Measurements from ENCODE around the gene MPHOSPH6. TPM values are rescaled to one million over a fixed set of nuclear protein-coding genes. Genes with fewer than 3 reads are reported as not detected.
"Not testable (repeated sequence)": the region's sequence is repeated elsewhere in the genome, so short reads cannot be mapped to it uniquely, and the experiment has no call there.

The MPHOSPH6 gene
- total and polyA plus RNA-seq, 4 donors: 27.5 to 61.7 (median 48.5) TPM

DNA sequence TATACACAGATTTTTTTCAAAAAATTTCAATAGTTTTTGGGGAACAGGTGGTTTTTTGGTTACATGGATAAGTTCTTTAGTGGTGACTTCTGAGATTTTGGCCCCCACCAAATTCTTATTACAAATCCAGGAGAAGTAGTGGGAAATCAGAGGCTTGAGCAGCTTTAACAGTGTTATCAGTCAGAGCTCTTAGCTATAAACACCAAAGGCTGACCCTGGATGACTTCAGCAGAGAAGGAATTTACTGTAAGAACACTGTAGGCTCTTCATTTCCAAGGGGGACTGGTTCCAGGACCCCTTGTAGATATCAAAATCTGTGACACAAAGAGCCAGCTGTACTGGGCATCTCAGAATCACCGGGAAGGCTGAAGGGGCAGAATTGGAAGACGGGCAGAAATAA is 17.8 kb downstream of the MPHOSPH6 start:
- Histone ChIP-seq H3K27me3 (ENCODE audit: control insufficient read depth, insufficient read depth, low read length) (no peaks in the 10 kb centered on the region), H3K27ac (ENCODE audit: low read depth, low read length) (no peak overlapping the region), H3K9me3 (ENCODE audit: control insufficient read depth, insufficient read depth, low read length) (no peaks in the 10 kb centered on the region), H3K36me3 (ENCODE audit: control insufficient read depth, insufficient read depth, low read length) (peaks cover 5% of the 10 kb centered on the region), H3K4me3 (ENCODE audit: low read depth, low read length) (no peak overlapping the region), H3K4me1 (ENCODE audit: control insufficient read depth, insufficient read depth, low read length) (no peaks in the 10 kb centered on the region)
- DNase-seq (ENCODE audit: low read depth in 4 of 6, low spot score in 6 of 6): no peak
- WGBS (ENCODE audit: insufficient coverage): 59% methylated on average over 2 of the region's 2 CpGs

DNA sequence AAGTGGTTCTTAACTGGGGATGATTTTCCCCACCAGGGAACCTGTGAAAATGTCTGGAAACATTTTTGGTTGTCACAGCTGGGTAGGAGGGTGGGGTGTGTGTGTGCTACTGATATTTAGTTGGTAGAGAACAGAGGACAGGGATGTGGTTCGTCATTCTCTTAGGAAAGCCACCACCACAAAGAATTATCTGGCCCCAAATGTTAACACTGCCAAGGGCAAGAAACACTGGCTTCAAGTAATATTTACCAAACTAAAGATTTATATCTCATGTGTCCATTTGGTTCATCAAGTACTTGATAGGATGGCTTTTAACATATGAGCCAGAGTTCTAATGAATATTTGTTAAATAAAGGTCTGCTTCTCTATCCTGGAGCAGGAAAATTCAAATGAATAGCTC is 19.5 kb downstream of the MPHOSPH6 start:
- H3K9me3 ChIP-seq (ENCODE audit: control insufficient read depth, insufficient read depth, low read length): no peaks in the 10 kb centered on the region
- DNase-seq (ENCODE audit: low read depth in 4 of 6, low spot score in 6 of 6): no peak
- H3K27me3 ChIP-seq (ENCODE audit: control insufficient read depth, insufficient read depth, low read length): no peaks in the 10 kb centered on the region
- WGBS (ENCODE audit: insufficient coverage): no CpG with 5 or more reads among the region's 1 CpG
- no peak overlapping the region for H3K4me3 ChIP-seq (ENCODE audit: low read depth, low read length)
- H3K36me3 ChIP-seq (ENCODE audit: control insufficient read depth, insufficient read depth, low read length): peaks cover 2% of the 10 kb centered on the region
- no peak overlapping the region for H3K27ac ChIP-seq (ENCODE audit: low read depth, low read length)
- H3K4me1 ChIP-seq (ENCODE audit: control insufficient read depth, insufficient read depth, low read length): no peaks in the 10 kb centered on the region

GRCh38 chr16:82149536-82149935 is 20.5 kb downstream of the MPHOSPH6 start:
- WGBS (ENCODE audit: insufficient coverage): no CpG with 5 or more reads among the region's 2 CpGs
- Histone ChIP-seq H3K9me3 (ENCODE audit: control insufficient read depth, insufficient read depth, low read length) (no peaks in the 10 kb centered on the region), H3K27me3 (ENCODE audit: control insufficient read depth, insufficient read depth, low read length) (no peaks in the 10 kb centered on the region), H3K27ac (ENCODE audit: low read depth, low read length) (no peak overlapping the region), H3K36me3 (ENCODE audit: control insufficient read depth, insufficient read depth, low read length) (peaks cover 2% of the 10 kb centered on the region), H3K4me1 (ENCODE audit: control insufficient read depth, insufficient read depth, low read length) (no peaks in the 10 kb centered on the region), H3K4me3 (ENCODE audit: low read depth, low read length) (no peak overlapping the region)
- DNase-seq (ENCODE audit: low read depth in 4 of 6, low spot score in 6 of 6): no peak

DNA sequence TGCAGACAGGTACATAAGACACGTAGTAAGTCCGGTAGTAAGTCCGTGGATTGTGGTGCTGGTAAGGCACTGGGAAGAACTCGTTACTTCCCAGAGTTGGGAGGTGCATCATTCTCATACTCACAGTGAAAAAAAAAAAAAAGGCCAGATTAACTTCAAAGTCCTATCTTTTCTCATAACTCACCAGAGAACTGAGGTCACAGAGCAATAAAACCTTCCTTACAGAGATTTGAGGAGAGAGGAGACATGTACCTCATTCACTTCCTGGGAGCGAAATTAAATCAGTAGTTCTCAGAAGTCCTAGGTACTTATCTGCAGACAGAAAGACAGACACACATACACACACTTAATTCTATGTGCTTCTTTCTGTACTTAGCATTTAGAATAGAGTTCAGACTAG is 22.5 kb downstream of the MPHOSPH6 start:
- Histone ChIP-seq H3K9me3 (ENCODE audit: control insufficient read depth, insufficient read depth, low read length) (no peaks in the 10 kb centered on the region), H3K27me3 (ENCODE audit: control insufficient read depth, insufficient read depth, low read length) (no peaks in the 10 kb centered on the region), H3K27ac (ENCODE audit: low read depth, low read length) (no peak overlapping the region), H3K4me3 (ENCODE audit: low read depth, low read length) (no peak overlapping the region), H3K4me1 (ENCODE audit: control insufficient read depth, insufficient read depth, low read length) (no peaks in the 10 kb centered on the region), H3K36me3 (ENCODE audit: control insufficient read depth, insufficient read depth, low read length) (peaks cover 2% of the 10 kb centered on the region)
- 100% methylated on average over 3 of the region's 5 CpGs for WGBS (ENCODE audit: insufficient coverage)
- no peak for DNase-seq (ENCODE audit: low read depth in 4 of 6, low spot score in 6 of 6)

DNA sequence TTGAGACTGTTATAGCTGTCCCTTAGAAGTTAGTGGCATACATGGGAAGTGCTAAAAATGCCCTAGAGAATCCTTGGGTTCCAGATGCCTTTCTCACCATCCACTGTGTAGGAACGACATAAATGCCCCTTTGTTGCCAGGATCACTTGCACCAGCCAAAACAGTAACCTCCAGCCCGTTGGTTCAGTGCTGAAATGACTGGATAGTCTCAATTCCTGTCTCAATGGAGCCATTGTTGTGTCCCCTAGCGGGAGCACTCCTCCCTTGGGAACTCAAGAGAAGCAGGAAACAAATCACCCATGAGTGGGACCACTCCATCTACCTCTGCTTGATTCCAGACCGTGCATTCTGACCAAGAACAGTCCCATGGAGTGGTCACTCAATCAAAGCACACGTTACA is 23.1 kb downstream of the MPHOSPH6 start:
- H3K27ac ChIP-seq (ENCODE audit: low read depth, low read length): peak overlapping the region; percentile 33
- no peaks in the 10 kb centered on the region for H3K4me1 ChIP-seq (ENCODE audit: control insufficient read depth, insufficient read depth, low read length)

GRCh38 chr16:82146556-82146955 is 23.5 kb downstream of the MPHOSPH6 start:
- no peak overlapping the region for H3K4me3 ChIP-seq (ENCODE audit: low read depth, low read length)
- no peaks in the 10 kb centered on the region for H3K9me3 ChIP-seq (ENCODE audit: control insufficient read depth, insufficient read depth, low read length)
- H3K27me3 ChIP-seq (ENCODE audit: control insufficient read depth, insufficient read depth, low read length): no peaks in the 10 kb centered on the region
- 67% methylated on average over 1 of the region's 3 CpGs for WGBS (ENCODE audit: insufficient coverage)
- DNase-seq (ENCODE audit: low read depth in 4 of 6, low spot score in 6 of 6): no peak
- peak overlapping the region; percentile 33 for H3K27ac ChIP-seq (ENCODE audit: low read depth, low read length)
- no peaks in the 10 kb centered on the region for H3K4me1 ChIP-seq (ENCODE audit: control insufficient read depth, insufficient read depth, low read length)
- peaks cover 2% of the 10 kb centered on the region for H3K36me3 ChIP-seq (ENCODE audit: control insufficient read depth, insufficient read depth, low read length)

More for the DNA sequence above, 23.1 kb downstream of the MPHOSPH6 start:
- Histone ChIP-seq H3K36me3 (ENCODE audit: control insufficient read depth, insufficient read depth, low read length) (peaks cover 2% of the 10 kb centered on the region), H3K4me3 (ENCODE audit: low read depth, low read length) (no peak overlapping the region), H3K27me3 (ENCODE audit: control insufficient read depth, insufficient read depth, low read length) (no peaks in the 10 kb centered on the region), H3K9me3 (ENCODE audit: control insufficient read depth, insufficient read depth, low read length) (no peaks in the 10 kb centered on the region)
- 52% methylated on average over 3 of the region's 5 CpGs for WGBS (ENCODE audit: insufficient coverage)
- DNase-seq (ENCODE audit: low read depth in 4 of 6, low spot score in 6 of 6): peak in 2 of 6 donors; percentile 29 to 48

DNA sequence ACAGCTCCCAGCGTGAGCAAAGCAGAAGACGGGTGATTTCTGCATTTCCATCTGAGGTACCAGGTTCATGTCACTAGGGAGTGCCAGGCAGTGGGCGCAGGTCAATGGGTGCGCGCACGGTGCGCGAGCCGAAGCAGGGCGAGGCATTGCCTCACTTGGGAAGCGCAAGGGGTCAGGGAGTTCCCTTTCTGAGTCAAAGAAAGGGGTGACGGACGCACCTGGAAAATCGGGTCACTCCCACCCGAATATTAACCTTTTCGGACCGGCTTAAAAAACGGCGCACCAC is 30.8 kb downstream of the MPHOSPH6 start:
- H3K27me3 ChIP-seq (ENCODE audit: control insufficient read depth, insufficient read depth, low read length); DNase-seq (ENCODE audit: low read depth in 4 of 6, low spot score in 6 of 6); H3K27ac ChIP-seq (ENCODE audit: low read depth, low read length); H3K4me1 ChIP-seq (ENCODE audit: control insufficient read depth, insufficient read depth, low read length); H3K4me3 ChIP-seq (ENCODE audit: low read depth, low read length); H3K9me3 ChIP-seq (ENCODE audit: control insufficient read depth, insufficient read depth, low read length); H3K36me3 ChIP-seq (ENCODE audit: control insufficient read depth, insufficient read depth, low read length): not testable (repeated sequence)
- 77% methylated on average over 15 of the region's 19 CpGs for WGBS (ENCODE audit: insufficient coverage)

DNA sequence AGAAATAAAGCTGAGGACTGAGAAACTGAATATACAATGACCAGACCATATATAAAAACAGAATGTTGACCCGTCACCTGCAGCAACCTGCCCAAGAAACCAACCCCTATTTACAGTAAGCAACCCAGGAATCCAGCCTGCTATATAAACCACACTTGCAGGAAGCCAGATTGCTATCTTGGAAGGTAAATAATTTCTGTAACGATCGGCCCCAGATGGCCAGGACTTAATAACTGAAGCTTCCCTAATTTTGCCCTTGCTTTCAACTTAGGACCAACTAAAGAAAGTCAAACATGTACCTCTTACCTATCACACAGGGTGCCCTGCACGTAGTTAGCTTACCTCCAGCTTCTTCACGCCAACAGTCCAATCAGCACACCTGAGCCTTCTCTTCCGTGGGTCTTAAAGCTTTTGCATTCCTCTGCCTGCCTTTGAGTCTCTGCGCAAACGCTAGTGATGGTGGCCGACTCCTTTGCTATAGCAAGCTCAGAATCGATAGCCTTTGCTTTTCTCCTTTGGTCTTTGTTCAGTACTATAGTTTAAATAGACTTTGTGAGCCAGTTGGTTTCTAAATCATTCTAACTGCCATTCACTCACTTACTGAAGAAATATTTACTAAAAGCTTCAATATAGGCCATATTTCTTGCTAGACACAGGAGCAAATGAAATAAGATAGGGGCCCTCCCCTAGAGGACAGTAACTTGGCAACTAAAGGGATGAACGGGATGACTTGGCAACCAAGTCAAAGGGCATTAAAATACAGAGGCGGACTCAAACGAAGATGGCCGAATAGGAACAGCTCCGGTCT is 31.3 kb downstream of the MPHOSPH6 start:
- no peaks in the 10 kb centered on the region for H3K27me3 ChIP-seq (ENCODE audit: control insufficient read depth, insufficient read depth, low read length)
- no peak for DNase-seq (ENCODE audit: low read depth in 4 of 6, low spot score in 6 of 6)
- no peaks in the 10 kb centered on the region for H3K36me3 ChIP-seq (ENCODE audit: control insufficient read depth, insufficient read depth, low read length)
- H3K4me3 ChIP-seq (ENCODE audit: low read depth, low read length): no peak overlapping the region
- WGBS (ENCODE audit: insufficient coverage): 70% methylated on average over 6 of the region's 15 CpGs
- no peak overlapping the region for H3K27ac ChIP-seq (ENCODE audit: low read depth, low read length)
- H3K9me3 ChIP-seq (ENCODE audit: control insufficient read depth, insufficient read depth, low read length): no peaks in the 10 kb centered on the region
- H3K4me1 ChIP-seq (ENCODE audit: control insufficient read depth, insufficient read depth, low read length): no peaks in the 10 kb centered on the region

- H3K4me3 ChIP-seq (ENCODE audit: low read depth, low read length): no peak overlapping the region
- no peaks in the 10 kb centered on the region for H3K9me3 ChIP-seq (ENCODE audit: control insufficient read depth, insufficient read depth, low read length)
- no peak overlapping the region for H3K27ac ChIP-seq (ENCODE audit: low read depth, low read length)
- H3K27me3 ChIP-seq (ENCODE audit: control insufficient read depth, insufficient read depth, low read length): no peaks in the 10 kb centered on the region
- H3K36me3 ChIP-seq (ENCODE audit: control insufficient read depth, insufficient read depth, low read length): no peaks in the 10 kb centered on the region
- H3K4me1 ChIP-seq (ENCODE audit: control insufficient read depth, insufficient read depth, low read length): no peaks in the 10 kb centered on the region
- no CpG with 5 or more reads among the region's 3 CpGs for WGBS (ENCODE audit: insufficient coverage)
- DNase-seq (ENCODE audit: low read depth in 4 of 6, low spot score in 6 of 6): no peak
These were observed 32.2 kb downstream of the MPHOSPH6 start for GRCh38 chr16:82137822-82138167.

DNA sequence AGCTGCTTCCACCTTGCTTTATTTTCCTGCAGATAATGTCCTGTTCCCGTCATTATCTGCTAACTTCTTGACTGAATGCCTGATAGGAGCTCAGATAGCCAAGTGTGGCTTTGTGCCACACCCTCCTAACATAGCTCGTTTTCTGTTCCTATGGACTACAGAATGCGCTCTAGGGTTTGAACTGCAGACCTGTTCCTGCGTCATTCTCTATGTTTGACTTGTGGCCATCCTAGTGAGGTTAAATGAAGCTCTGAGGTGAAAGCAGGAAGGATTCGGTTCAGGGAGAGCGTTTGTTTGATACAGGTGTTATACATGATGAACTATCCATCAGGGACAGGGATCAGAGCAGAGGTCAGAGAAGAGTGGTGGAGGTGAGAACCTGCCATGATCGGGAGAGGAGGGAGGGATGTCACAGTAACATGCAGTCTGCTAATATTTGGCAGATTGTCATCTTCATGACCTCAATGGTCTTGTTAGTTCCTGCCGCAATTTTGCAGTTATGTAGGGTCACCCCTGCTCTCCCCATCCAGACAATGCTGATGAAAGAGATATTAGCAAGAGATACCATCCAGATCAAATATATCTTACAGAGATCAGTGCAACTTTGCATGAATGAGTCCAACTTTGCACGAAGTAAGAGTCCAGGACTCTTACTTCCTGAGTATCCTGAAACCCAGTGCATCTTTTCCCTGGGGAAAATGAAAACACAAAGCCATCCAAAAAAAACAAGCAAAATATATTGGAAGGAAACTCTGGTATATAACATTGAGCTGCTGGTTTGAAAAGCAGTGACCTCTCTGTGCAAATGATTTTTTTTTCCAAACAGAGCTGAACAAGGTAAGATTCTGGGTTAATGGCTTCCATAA is 32.8 kb downstream of the MPHOSPH6 start:
- DNase-seq (ENCODE audit: low read depth in 4 of 6, low spot score in 6 of 6): no peak
- Histone ChIP-seq H3K36me3 (ENCODE audit: control insufficient read depth, insufficient read depth, low read length) (no peaks in the 10 kb centered on the region), H3K9me3 (ENCODE audit: control insufficient read depth, insufficient read depth, low read length) (no peaks in the 10 kb centered on the region), H3K27ac (ENCODE audit: low read depth, low read length) (no peak overlapping the region), H3K4me3 (ENCODE audit: low read depth, low read length) (no peak overlapping the region), H3K27me3 (ENCODE audit: control insufficient read depth, insufficient read depth, low read length) (no peaks in the 10 kb centered on the region), H3K4me1 (ENCODE audit: control insufficient read depth, insufficient read depth, low read length) (no peaks in the 10 kb centered on the region)
- WGBS (ENCODE audit: insufficient coverage): 88% methylated on average over 6 of the region's 9 CpGs

Measured in spinal cord (tissue), 10 donors.